ENCODE measurements around the gene ZDHHC1. TPM values are rescaled to one million over a fixed set of nuclear protein-coding genes. Genes with fewer than 3 reads are reported as not detected.

ZDHHC1 gene
- total and polyA plus RNA-seq, 12 donors, result 1.3 to 30.0 (median 12.6) TPM

DNA sequence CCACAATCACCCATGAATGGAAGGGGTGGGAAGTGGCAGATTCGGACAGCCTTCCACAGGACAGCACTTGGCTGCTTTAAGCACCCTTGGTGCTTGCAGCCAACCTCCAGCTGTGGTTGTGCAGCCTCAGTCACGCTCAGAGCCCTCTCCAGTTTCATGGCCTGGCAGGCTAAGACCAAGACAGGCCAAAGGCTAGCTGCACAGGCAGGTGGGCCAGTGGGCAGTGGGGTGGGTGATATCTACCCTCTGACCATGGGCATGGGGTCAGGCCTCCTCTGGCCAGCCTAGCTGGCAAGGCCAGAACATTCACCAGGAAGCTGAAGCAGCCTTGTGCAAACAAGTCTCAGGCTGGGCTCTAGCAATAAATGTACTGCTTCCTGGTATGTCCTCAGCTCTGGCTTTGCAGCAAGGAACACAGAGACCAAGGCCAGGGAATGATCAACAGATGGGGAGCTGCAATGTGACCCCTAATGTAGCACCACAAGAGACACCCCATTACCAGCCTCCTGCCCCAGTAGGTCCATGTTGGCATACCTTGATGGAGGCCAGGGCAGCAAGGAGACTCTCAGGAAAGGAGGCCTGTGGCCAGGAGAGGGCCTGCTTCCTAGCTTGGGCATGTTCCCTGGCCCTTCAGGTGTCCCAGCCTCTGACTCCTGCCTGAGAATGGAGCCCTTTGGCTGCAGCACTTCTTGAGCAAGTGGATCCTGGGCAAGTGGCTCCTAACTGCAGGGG is 35.6 kb upstream of the ZDHHC1 start:
- Histone ChIP-seq H3K27ac (peak overlapping the region in 1 of 5 donors; percentile 15), H3K4me1 (replicated peaks in 1 of 2) (peaks cover 42 to 60% of the 10 kb centered on the region in 2 donors), H3K27me3 (no peaks in the 10 kb centered on the region), H3K4me3 (no peak overlapping the region), H3K36me3 (replicated peaks in 1 of 2) (peaks cover 0 to 22% of the 10 kb centered on the region in 2 donors), H3K9me3 (replicated peaks in 1 of 3) (no peaks in the 10 kb centered on the region)
- WGBS, 4 donors, result 55 to 74% (median 65%) methylated on average over 1 to 2 of the region's 2 CpGs
- TF ChIP-seq POLR2A (IDR thresholded peaks at IDR 0.05), result no peak
- TF ChIP-seq, protein P1, sequence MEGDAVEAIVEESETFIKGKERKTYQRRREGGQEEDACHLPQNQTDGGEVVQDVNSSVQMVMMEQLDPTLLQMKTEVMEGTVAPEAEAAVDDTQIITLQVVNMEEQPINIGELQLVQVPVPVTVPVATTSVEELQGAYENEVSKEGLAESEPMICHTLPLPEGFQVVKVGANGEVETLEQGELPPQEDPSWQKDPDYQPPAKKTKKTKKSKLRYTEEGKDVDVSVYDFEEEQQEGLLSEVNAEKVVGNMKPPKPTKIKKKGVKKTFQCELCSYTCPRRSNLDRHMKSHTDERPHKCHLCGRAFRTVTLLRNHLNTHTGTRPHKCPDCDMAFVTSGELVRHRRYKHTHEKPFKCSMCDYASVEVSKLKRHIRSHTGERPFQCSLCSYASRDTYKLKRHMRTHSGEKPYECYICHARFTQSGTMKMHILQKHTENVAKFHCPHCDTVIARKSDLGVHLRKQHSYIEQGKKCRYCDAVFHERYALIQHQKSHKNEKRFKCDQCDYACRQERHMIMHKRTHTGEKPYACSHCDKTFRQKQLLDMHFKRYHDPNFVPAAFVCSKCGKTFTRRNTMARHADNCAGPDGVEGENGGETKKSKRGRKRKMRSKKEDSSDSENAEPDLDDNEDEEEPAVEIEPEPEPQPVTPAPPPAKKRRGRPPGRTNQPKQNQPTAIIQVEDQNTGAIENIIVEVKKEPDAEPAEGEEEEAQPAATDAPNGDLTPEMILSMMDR (IDR thresholded peaks at IDR 0.05), result no peak
- DNase-seq, result no peak
- intact Hi-C loops (cut with DNase I), result no loop called here

DNA sequence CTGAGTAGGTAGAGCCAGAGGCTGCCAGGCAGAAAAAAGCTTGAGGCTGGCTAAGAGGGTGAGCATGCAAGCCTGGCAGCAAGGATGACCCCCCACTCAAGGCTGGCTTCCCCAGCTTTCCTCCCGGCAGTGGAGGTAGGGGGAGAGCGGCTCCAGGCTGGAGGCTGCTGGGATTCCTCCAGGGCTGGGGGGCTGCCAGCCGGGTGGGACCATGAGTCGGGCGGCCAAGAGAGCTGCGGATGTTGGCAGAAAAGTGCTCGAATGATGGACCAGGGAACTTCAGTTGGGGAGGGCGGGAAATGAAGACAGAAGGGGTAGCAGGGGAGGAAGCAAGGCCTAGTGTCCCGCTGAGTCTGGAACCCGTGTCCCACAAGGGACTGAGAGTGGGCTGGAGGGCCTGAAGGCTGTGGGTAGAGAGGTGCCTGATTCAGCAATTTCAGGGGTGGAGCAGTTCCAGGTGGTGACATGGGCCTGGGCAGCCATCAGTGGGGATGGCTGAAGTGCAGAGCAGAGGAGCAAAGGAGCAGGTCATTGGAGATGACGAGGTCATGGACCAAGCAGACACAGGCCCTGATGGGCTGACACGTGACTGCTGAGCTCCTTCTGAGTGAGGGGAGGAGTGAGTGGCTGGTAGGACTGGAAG is 34.9 kb upstream of the ZDHHC1 start:
- no peak for DNase-seq
- Histone ChIP-seq H3K4me1 (replicated peaks in 1 of 2) (peaks cover 42 to 60% of the 10 kb centered on the region in 2 donors), H3K4me3 (no peak overlapping the region), H3K9me3 (replicated peaks in 1 of 3) (no peaks in the 10 kb centered on the region), H3K27ac (peak overlapping the region in 1 of 5 donors; percentile 15), H3K36me3 (replicated peaks in 1 of 2) (peaks cover 0 to 22% of the 10 kb centered on the region in 2 donors), H3K27me3 (no peaks in the 10 kb centered on the region)
- intact Hi-C loops (cut with DNase I), result no loop called here
- 83 to 85% (median 84%) methylated on average over 10 to 12 of the region's 12 CpGs for WGBS, 4 donors
- TF ChIP-seq POLR2A (IDR thresholded peaks at IDR 0.05), result no peak
- TF ChIP-seq, protein P1 (IDR thresholded peaks at IDR 0.05), result no peak

DNA sequence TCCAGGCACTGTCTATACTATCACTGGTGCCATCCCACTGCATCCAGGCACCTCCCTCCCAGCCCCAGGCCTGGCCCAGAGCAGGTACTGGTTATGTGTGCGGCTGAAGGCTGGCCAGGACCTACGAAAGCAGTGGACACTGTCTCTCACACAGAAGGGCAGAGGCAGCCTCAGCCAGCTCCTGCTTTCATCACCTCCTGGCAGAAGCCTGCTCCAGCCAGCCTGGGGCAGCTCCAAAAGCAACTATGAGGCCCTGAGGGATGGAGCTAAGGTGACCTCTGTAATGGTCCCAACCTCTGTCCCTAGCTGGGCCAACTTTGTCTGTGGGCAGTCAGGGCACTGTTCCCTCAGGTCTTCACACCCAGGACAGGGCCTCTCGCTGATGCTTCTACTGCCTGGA is 33.5 kb upstream of the ZDHHC1 start:
- H3K27me3 ChIP-seq, result no peaks in the 10 kb centered on the region
- DNase-seq, result peak in 6 of 7 donors; percentile 66 to 86 (median 70)
- WGBS, 4 donors, result 25 to 63% (median 54%) methylated on average over 2 to 3 of the region's 3 CpGs
- TF ChIP-seq, protein P1 (IDR thresholded peaks at IDR 0.05), result no peak
- TF ChIP-seq POLR2A (IDR thresholded peaks at IDR 0.05), result no peak
- no peak overlapping the region for H3K4me3 ChIP-seq
- H3K27ac ChIP-seq, result peak overlapping the region in 4 of 5 donors; percentile 1 to 71 (median 54)
- H3K9me3 ChIP-seq (replicated peaks in 1 of 3), result no peaks in the 10 kb centered on the region
- peaks cover 0 to 22% of the 10 kb centered on the region in 2 donors for H3K36me3 ChIP-seq (replicated peaks in 1 of 2)
- H3K4me1 ChIP-seq (replicated peaks in 1 of 2), result peaks cover 56 to 72% of the 10 kb centered on the region in 2 donors
- intact Hi-C loops (cut with DNase I), result no loop called here

DNA sequence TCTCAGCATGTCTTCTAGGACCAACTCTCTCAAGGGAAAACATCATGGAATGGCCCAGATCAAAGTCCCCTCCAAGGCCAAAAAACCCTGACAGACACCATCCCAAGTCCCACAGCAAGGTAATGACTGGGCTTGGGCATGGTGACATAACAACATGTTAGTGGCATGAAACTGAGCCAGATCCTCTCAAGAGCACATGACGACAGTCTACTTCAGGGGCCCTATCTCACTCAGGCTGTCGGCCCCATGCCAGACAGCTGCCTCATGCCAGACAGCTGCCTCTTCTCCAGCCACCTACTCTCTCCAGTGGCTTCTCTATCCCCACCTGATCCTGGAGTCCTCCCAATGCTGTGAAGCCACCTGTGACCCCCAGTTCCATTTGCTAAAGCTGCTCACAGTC is 33.1 kb upstream of the ZDHHC1 start:
- no peak for TF ChIP-seq POLR2A (IDR thresholded peaks at IDR 0.05)
- TF ChIP-seq, protein P1 (IDR thresholded peaks at IDR 0.05), result no peak
- DNase-seq, result peak; percentile 53 to 87 (median 61)
- Histone ChIP-seq H3K4me1 (replicated peaks in 1 of 2) (peaks cover 60 to 76% of the 10 kb centered on the region in 2 donors), H3K27ac (peak overlapping the region in 4 of 5 donors; percentile 1 to 71 (median 54)), H3K9me3 (replicated peaks in 1 of 3) (no peaks in the 10 kb centered on the region), H3K4me3 (no peak overlapping the region), H3K36me3 (replicated peaks in 1 of 2) (peaks cover 0 to 24% of the 10 kb centered on the region in 2 donors), H3K27me3 (no peaks in the 10 kb centered on the region)
- 6 to 35% (median 18%) methylated on average over 2 of the region's 2 CpGs for WGBS, 4 donors
- intact Hi-C loops (cut with DNase I), result no loop called here
